ENCODE results near the gene FREY1.
"Not testable (repeated sequence)": the region's sequence is repeated elsewhere in the genome, so short reads cannot be mapped to it uniquely, and the experiment has no call there.

The FREY1 gene

GRCh38 chr11:45900175-45900800 is 6.8 kb downstream of the FREY1 start:
- H3K9me3 ChIP-seq (ENCODE audit: control insufficient read depth, insufficient read depth, low read depth, low read length); H3K27ac ChIP-seq (ENCODE audit: extremely low read depth, low read depth, low read length); H3K4me1 ChIP-seq (ENCODE audit: control insufficient read depth, insufficient read depth, low read length): not testable (repeated sequence)
- TF ChIP-seq PRDM10 (tag by site-specific recombination; IDR thresholded peaks at IDR 0.05) = peak; percentile 78
- 0 out of 2 replicates have a peak, but pooled peaks have one; percentile 5 for TF ChIP-seq SP2 (tag by site-specific recombination; IDR thresholded peaks at IDR 0.05)
- 0 out of 2 replicates have a peak, but pooled peaks have one; percentile 13 for TF ChIP-seq PBX3 (CRISPR knock-in tag; IDR thresholded peaks at IDR 0.05)
- peak; percentile 18 for TF ChIP-seq ZBTB26 (tag by site-specific recombination; optimal IDR thresholded peaks at IDR 0.05)
- peak; percentile 3; the same call in 1 of the 2 replicates for TF ChIP-seq ZSCAN30 (tag by site-specific recombination; IDR thresholded peaks at IDR 0.05)
- ChIA-PET POLR2A (interaction anchor here (1.6 kb wide), 1 partner anchor 18 kb away, joined by 8 read pairs; the partner anchor contains the start of gene PEX16), CTCF (interaction anchor here (0.6 to 1.2 kb wide), 2 partner anchors 27 to 112 kb away, joined by 3 to 4 read pairs; no protein-coding TSS in a partner anchor)
- Histone ChIP-seq H3K4me3 (ENCODE audit: low read depth, low read length) (peak overlapping the region; percentile 63), H3K36me3 (ENCODE audit: control insufficient read depth in 2 of 2, insufficient read depth in 1 of 2, low read length in 2 of 2) (peaks cover 0 to 29% of the 10 kb centered on the region in 2 experiments; a peak in 1 of 3 replicates)

- peak overlapping the region; percentile 60 for H3K4me3 ChIP-seq (ENCODE audit: low read depth, low read length)
- ChIA-PET POLR2A (interaction anchor here (0.7 to 1.8 kb wide), 2 partner anchors 9 to 18 kb away, joined by 3 to 9 read pairs; partner anchors contain the start of gene PEX16), CTCF (interaction anchor here (0.6 to 2.3 kb wide), 3 partner anchors 27 to 410 kb away, joined by 3 to 19 read pairs (median 4); no protein-coding TSS in a partner anchor)
- H3K36me3 ChIP-seq (ENCODE audit: control insufficient read depth in 2 of 2, insufficient read depth in 1 of 2, low read length in 2 of 2) = peaks cover 0 to 24% of the 10 kb centered on the region in 2 experiments; a peak in 1 of 3 replicates
- no peaks in the 10 kb centered on the region for H3K9me3 ChIP-seq (ENCODE audit: control insufficient read depth, insufficient read depth, low read depth, low read length)
- peaks cover 4% of the 10 kb centered on the region; the same call in 1 of the 2 replicates for H3K4me1 ChIP-seq (ENCODE audit: control insufficient read depth, insufficient read depth, low read length)
- H3K27ac ChIP-seq (ENCODE audit: extremely low read depth, low read depth, low read length) = peak overlapping the region; percentile 56; the same call in 1 of the 2 replicates
- TF ChIP-seq KLF8 (tag by site-specific recombination; IDR thresholded peaks at IDR 0.05) (peak; percentile 69; the same call in 1 of the 2 replicates), ZNF544 (tag by site-specific recombination; IDR thresholded peaks at IDR 0.05) (no peak), GLIS1 (tag by site-specific recombination; IDR thresholded peaks at IDR 0.05) (peak; percentile 30; the same call in 1 of the 2 replicates), ZNF426 (tag by site-specific recombination; IDR thresholded peaks at IDR 0.05) (no peak), ZSCAN30 (tag by site-specific recombination; IDR thresholded peaks at IDR 0.05) (peak; percentile 42; the same call in 1 of the 2 replicates), ZNF555 (tag by site-specific recombination; conservative IDR thresholded peaks at IDR 0.05) (no peak), ZBTB26 (tag by site-specific recombination; optimal IDR thresholded peaks at IDR 0.05) (peak; percentile 64), ZNF660 (tag by site-specific recombination; IDR thresholded peaks at IDR 0.05) (peak; percentile 94), ZNF600 (tag by site-specific recombination; IDR thresholded peaks at IDR 0.05) (peak; percentile 36; the same call in 1 of the 2 replicates), PRDM10 (tag by site-specific recombination; IDR thresholded peaks at IDR 0.05) (peak; percentile 98), ZNF140 (tag by site-specific recombination; IDR thresholded peaks at IDR 0.05) (no peak), SP2 (tag by site-specific recombination; IDR thresholded peaks at IDR 0.05) (peak; percentile 59), PATZ1 (tag by site-specific recombination; IDR thresholded peaks at IDR 0.05) (peak; percentile 88), ZXDB (tag by site-specific recombination; IDR thresholded peaks at IDR 0.05) (peak; percentile 90)
Observed at GRCh38 chr11:45899448-45900174, 7.5 kb downstream of the FREY1 start.

All from HEK293 (cell line).